K562 (cell line): ENCODE results near the gene NFYC. TPM values are rescaled to one million over a fixed set of nuclear protein-coding genes. Genes with fewer than 3 reads are reported as not detected.

Experiments used
- CBX1 ChIP-seq: sonication (generic); IDR thresholded peaks from 2 replicates; pipeline ENCODE4 v1.6.1; 2016; ENCODE audit warnings: antibody characterized with exemption, low read depth, mild to moderate bottlenecking
- CEBPB ChIP-seq: fragments of 450-650 bp; IDR thresholded peaks from 2 replicates; pipeline ENCODE4 v1.6.1; 2016; ENCODE audit warnings: missing genetic modification characterization, missing compliant biosample characterization
- CEBPG ChIP-seq, 3 experiments: fragments of 200-800 bp in 1 of 3; sonication (Bioruptor generic) in 1 of 3; sonication (generic) in 1 of 3; formaldehyde crosslinking in 1 of 3; IDR thresholded peaks in 2 of 3; conservative IDR thresholded peaks in 1 of 3; 2 replicates each; pipeline versions ENCODE4 v1.6.1 to v1.8.0; 2016 to 2022; ENCODE audit warnings: missing compliant biosample characterization in 2 of 3, missing genetic modification characterization in 2 of 3, mild to moderate bottlenecking in 1 of 3, missing genetic modification reagents in 1 of 3
- FOXK1 ChIP-seq: sonication (generic); formaldehyde crosslinking; IDR thresholded peaks from 2 replicates; pipeline ENCODE4 v1.8.0; 2022; ENCODE audit warnings: missing genetic modification reagents, mild to moderate bottlenecking, borderline replicate concordance
- FOXO4 ChIP-seq: fragments of 450-650 bp; formaldehyde crosslinking; IDR thresholded peaks from 2 replicates; pipeline ENCODE4 v1.4.0; 2020; ENCODE audit warnings: mild to moderate bottlenecking, moderate library complexity
- HDAC8 ChIP-seq: fragments of 450-650 bp; IDR thresholded peaks from 2 replicates; pipeline ENCODE4 v1.6.1; 2016; ENCODE audit warnings: mild to moderate bottlenecking, missing genetic modification characterization, moderate library complexity, missing compliant biosample characterization
- HDGF ChIP-seq: fragments of 450-650 bp; IDR thresholded peaks from 2 replicates; pipeline ENCODE4 v1.6.1; 2016
- HIVEP1 ChIP-seq: fragments of 250-450 bp; sonication (Bioruptor Pico); IDR thresholded peaks from 2 replicates; pipeline ENCODE4 v1.4.0; 2020; ENCODE audit warnings: mild to moderate bottlenecking
- HLTF ChIP-seq: fragments of 450-650 bp; IDR thresholded peaks from 2 replicates; pipeline ENCODE4 v1.6.1; 2016
- MECOM ChIP-seq: fragments of 250-450 bp; sonication (Bioruptor Pico); IDR thresholded peaks from 2 replicates; pipeline ENCODE4 v1.8.0; 2022; ENCODE audit warnings: inconsistent platforms
- MEF2A ChIP-seq: IDR thresholded peaks from 2 replicates; pipeline ENCODE4 v1.6.1; 2011; ENCODE audit warnings: low read depth, mild to moderate bottlenecking, low read length, moderate library complexity; ENCODE audit not compliant: control insufficient read depth
- MEF2D ChIP-seq: conservative IDR thresholded peaks from 2 replicates; pipeline ENCODE4 v1.6.1; 2016; ENCODE audit warnings: low read depth, missing genetic modification characterization, missing compliant biosample characterization
- NR2C2 ChIP-seq, 2 experiments: fragments of 200-800 bp in 1 of 2; sonication (Bioruptor generic) in 1 of 2; sonication (generic) in 1 of 2; formaldehyde crosslinking in 1 of 2; IDR thresholded peaks; 2 replicates each; pipeline versions ENCODE4 v1.6.1 to v1.8.0; 2016 to 2022; ENCODE audit warnings: mild to moderate bottlenecking in 1 of 2, missing compliant biosample characterization in 1 of 2, missing genetic modification characterization in 1 of 2, missing genetic modification reagents in 1 of 2
- POU5F1 ChIP-seq: fragments of 150-350 bp; IDR thresholded peaks from 2 replicates; pipeline ENCODE4 v1.6.1; 2014; ENCODE audit warnings: borderline replicate concordance, low read length, low read depth, mild to moderate bottlenecking; ENCODE audit not compliant: partially characterized antibody
- RCOR1 ChIP-seq, 2 experiments: IDR thresholded peaks; 2 replicates each; pipeline ENCODE4 v1.6.1; 2012; ENCODE audit warnings: low read depth in 2 of 2, low read length in 2 of 2, borderline replicate concordance in 1 of 2, improper control_type of control experiment in 1 of 2
- SIRT6 ChIP-seq: IDR thresholded peaks from one replicate; pipeline ENCODE4 v1.6.1; 2012; ENCODE audit warnings: low read depth, mild to moderate bottlenecking, control low read depth, inconsistent platforms, low read length, moderate library complexity
- SMARCA4 ChIP-seq: fragments of 450-650 bp; IDR thresholded peaks from 2 replicates; pipeline ENCODE4 v1.6.1; 2016
- SREBF1 ChIP-seq: fragments of 150-350 bp; IDR thresholded peaks from 2 replicates; pipeline ENCODE4 v1.6.1; 2014; ENCODE audit warnings: antibody characterized with exemption, low read depth, low read length, borderline replicate concordance
- TARDBP ChIP-seq: fragments of 450-650 bp; IDR thresholded peaks from 2 replicates; pipeline ENCODE4 v1.6.1; 2016
- TOE1 ChIP-seq, 2 experiments: fragments of 450-650 bp in 1 of 2; sonication (generic) in 1 of 2; formaldehyde crosslinking in 1 of 2; IDR thresholded peaks; 2 replicates each; pipeline versions ENCODE4 v1.7.1 to v1.8.0; 2016 to 2022; ENCODE audit warnings: borderline replicate concordance in 2 of 2, mild to moderate bottlenecking in 2 of 2, antibody characterized with exemption in 1 of 2, inconsistent platforms in 1 of 2, low read depth in 1 of 2, missing genetic modification reagents in 1 of 2, moderate library complexity in 1 of 2
- U2AF1 ChIP-seq: fragments of 200-400 bp; formaldehyde crosslinking; optimal IDR thresholded peaks from 2 replicates; pipeline ENCODE3; 2017; ENCODE audit warnings: mild to moderate bottlenecking, low read depth, low read length, moderate library complexity
- polyA plus RNA-seq, 8 experiments: library from polyadenylated mRNA; depleted of rRNA in 4 of 8; stranded (reverse) in 5 of 8; unstranded in 3 of 8; fragments of >200 nt; fragmentation: Nextera tagmentation in 2 of 8; fragmentation: Illumina TruSeq in 1 of 8; extraction: Ambion mirVana in 2 of 8; extraction: Trizol in 1 of 8; gene quantifications; 2 replicates each; pipeline versions ENCODE4 v1.2.1 to v1.2.3, GENCODE V29; 2011 to 2014; ENCODE audit warnings: inconsistent platforms in 1 of 8, missing spikeins in 1 of 8
- total RNA-seq, 7 experiments: library from RNA; depleted of rRNA in 6 of 7; stranded (reverse); fragments of >200 nt in 6 of 7; fragmentation: Illumina TruSeq in 2 of 7; extraction: Trizol in 2 of 7; gene quantifications; 2 replicates each; pipeline versions ENCODE4 v1.2.1 to v1.2.3, GENCODE V29; 2011 to 2021; ENCODE audit warnings: low replicate concordance in 1 of 7
- TF ChIP-seq, protein P1 (sequence below): fragments of 250-450 bp; sonication (Bioruptor Pico); IDR thresholded peaks from 2 replicates; pipeline ENCODE4 v1.5.0; 2020; ENCODE audit warnings: mild to moderate bottlenecking, borderline replicate concordance
- TF ChIP-seq, protein P2 (sequence below): fragments of 450-650 bp; IDR thresholded peaks from 2 replicates; pipeline ENCODE4 v1.6.1; 2016; ENCODE audit warnings: borderline replicate concordance

The NFYC gene
- total and polyA plus RNA-seq, 9 of the 15 experiments (the other 6 are each of a cell fraction or from before 2014, with no cell fraction given): 4.8 to 59.8 (median 41.1) TPM

- TF ChIP-seq, protein P1, sequence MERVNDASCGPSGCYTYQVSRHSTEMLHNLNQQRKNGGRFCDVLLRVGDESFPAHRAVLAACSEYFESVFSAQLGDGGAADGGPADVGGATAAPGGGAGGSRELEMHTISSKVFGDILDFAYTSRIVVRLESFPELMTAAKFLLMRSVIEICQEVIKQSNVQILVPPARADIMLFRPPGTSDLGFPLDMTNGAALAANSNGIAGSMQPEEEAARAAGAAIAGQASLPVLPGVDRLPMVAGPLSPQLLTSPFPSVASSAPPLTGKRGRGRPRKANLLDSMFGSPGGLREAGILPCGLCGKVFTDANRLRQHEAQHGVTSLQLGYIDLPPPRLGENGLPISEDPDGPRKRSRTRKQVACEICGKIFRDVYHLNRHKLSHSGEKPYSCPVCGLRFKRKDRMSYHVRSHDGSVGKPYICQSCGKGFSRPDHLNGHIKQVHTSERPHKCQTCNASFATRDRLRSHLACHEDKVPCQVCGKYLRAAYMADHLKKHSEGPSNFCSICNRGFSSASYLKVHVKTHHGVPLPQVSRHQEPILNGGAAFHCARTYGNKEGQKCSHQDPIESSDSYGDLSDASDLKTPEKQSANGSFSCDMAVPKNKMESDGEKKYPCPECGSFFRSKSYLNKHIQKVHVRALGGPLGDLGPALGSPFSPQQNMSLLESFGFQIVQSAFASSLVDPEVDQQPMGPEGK (CRISPR knock-in tag): no peak
- TF ChIP-seq SREBF1 (no peak), HDAC8 (no peak), RCOR1 (IDR thresholded peaks at IDR 0.05; ENCODE audit: borderline replicate concordance in 1 of 2, low read depth in 2 of 2, low read length in 2 of 2) (no peak), FOXO4 (no peak), SMARCA4 (no peak), HLTF (no peak), TARDBP (no peak), HDGF (peak; percentile 34), U2AF1 (no peak), FOXK1 (CRISPR knock-in tag) (peak; percentile 75; the same call in 1 of the 2 replicates), CEBPB (tag) (peak; percentile 94), HIVEP1 (CRISPR knock-in tag) (no peak), MEF2D (tag) (no peak), CEBPG (CRISPR knock-in tag; IDR thresholded peaks at IDR 0.05) (peak; percentile 83), CEBPG (tag; conservative IDR thresholded peaks at IDR 0.05 in 1 of 2, IDR thresholded peaks at IDR 0.05 in 1 of 2) (peak; percentile 48 to 76), TOE1 (IDR thresholded peaks at IDR 0.05; ENCODE audit: borderline replicate concordance) (no peak), TOE1 (CRISPR knock-in tag; IDR thresholded peaks at IDR 0.05; ENCODE audit: borderline replicate concordance, low read depth) (no peak), NR2C2 (CRISPR knock-in tag; IDR thresholded peaks at IDR 0.05) (no peak), NR2C2 (tag; IDR thresholded peaks at IDR 0.05) (peak; percentile 6; the same call in 1 of the 2 replicates), MECOM (CRISPR knock-in tag) (no peak), POU5F1 (no peak), MEF2A (no peak), CBX1 (no peak), SIRT6 (no peak)
- TF ChIP-seq, protein P2, sequence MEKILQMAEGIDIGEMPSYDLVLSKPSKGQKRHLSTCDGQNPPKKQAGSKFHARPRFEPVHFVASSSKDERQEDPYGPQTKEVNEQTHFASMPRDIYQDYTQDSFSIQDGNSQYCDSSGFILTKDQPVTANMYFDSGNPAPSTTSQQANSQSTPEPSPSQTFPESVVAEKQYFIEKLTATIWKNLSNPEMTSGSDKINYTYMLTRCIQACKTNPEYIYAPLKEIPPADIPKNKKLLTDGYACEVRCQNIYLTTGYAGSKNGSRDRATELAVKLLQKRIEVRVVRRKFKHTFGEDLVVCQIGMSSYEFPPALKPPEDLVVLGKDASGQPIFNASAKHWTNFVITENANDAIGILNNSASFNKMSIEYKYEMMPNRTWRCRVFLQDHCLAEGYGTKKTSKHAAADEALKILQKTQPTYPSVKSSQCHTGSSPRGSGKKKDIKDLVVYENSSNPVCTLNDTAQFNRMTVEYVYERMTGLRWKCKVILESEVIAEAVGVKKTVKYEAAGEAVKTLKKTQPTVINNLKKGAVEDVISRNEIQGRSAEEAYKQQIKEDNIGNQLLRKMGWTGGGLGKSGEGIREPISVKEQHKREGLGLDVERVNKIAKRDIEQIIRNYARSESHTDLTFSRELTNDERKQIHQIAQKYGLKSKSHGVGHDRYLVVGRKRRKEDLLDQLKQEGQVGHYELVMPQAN: 0 out of 2 replicates have a peak, but pooled peaks have one; percentile 29
These were observed 128.8 kb downstream of the NFYC start (continued) for GRCh38 chr1:40820251-40820797.
